A549 (cell line): ENCODE data around the gene CEBPG. TPM values are rescaled to one million over a fixed set of nuclear protein-coding genes. Genes with fewer than 3 reads are reported as not detected.

Experiments
- ATAC-seq, 2 experiments: fragments of 200-7000 bp in 1 of 2; fragments of >200 bp in 1 of 2; cut with Nextera tagmentation in 1 of 2; cut with Tn5 transposase in 1 of 2; 3 replicates each; pipeline versions ENCODE4 v1.8.0 to v1.9.1; 2018 to 2020; ENCODE audit warnings: mild to moderate bottlenecking in 1 of 2, moderate library complexity in 1 of 2
- CTCF ChIA-PET: fragments of 300-600 bp; sonication (Branson Sonifier 250); formaldehyde crosslinking; extraction: SDS; loops from one replicate; lab custom pipeline; 2021; ENCODE audit warnings: antibody characterized with exemption, inconsistent platforms; lab: Yijun Ruan, JAX
- POLR2A ChIA-PET: fragments of 350-600 bp; formaldehyde crosslinking; extraction: SDS; loops from one replicate; lab custom pipeline; 2021; ENCODE audit warnings: antibody characterized with exemption, inconsistent platforms; lab: Yijun Ruan, JAX
- DNase-seq, 2 experiments: peaks; one replicate each; pipeline versions ENCODE4 v3.0.0 to v3.0.0-alpha.2; 2011 to 2016; ENCODE audit warnings: low read depth in 1 of 2, low spot score in 1 of 2
- FAIRE-seq: peaks from 2 replicates; lab custom pipeline; 2011; peaks lifted over from hg19 to GRCh38; lab: Jason Lieb, UNC
- H3K27ac ChIP-seq, 2 experiments: fragments of >200 bp; sonication (Bioruptor Twin); formaldehyde crosslinking; 3 replicates each; pipeline ENCODE4 v1.5.1; 2016 to 2017
- H3K4me1 ChIP-seq: fragments of >200 bp; sonication (Bioruptor Twin); formaldehyde crosslinking; 3 replicates; pipeline ENCODE4 v1.6.1; 2016
- H3K4me2 ChIP-seq: fragments of >200 bp; sonication (Bioruptor Twin); formaldehyde crosslinking; 3 replicates; pipeline ENCODE4 v1.6.1; 2016
- H3K4me3 ChIP-seq: fragments of >200 bp; sonication (Bioruptor Twin); formaldehyde crosslinking; 3 replicates; pipeline ENCODE4 v1.5.1; 2016
- H3K9me3 ChIP-seq: fragments of >200 bp; sonication (Bioruptor Twin); formaldehyde crosslinking; 3 replicates; pipeline ENCODE4 v1.6.1; 2016
- CBX2 ChIP-seq: fragments of 200-600 bp; sonication (generic); IDR thresholded peaks from 2 replicates; pipeline ENCODE4 v1.6.1; 2016; ENCODE audit warnings: low read depth, mild to moderate bottlenecking, borderline replicate concordance
- CEBPB ChIP-seq, 2 experiments: fragments of >200 bp in 1 of 2; sonication (Bioruptor Twin) in 1 of 2; formaldehyde crosslinking in 1 of 2; IDR thresholded peaks; 2 replicates each; pipeline ENCODE4 v1.6.1; 2012 to 2016
- CHD4 ChIP-seq: fragments of 200-600 bp; sonication (generic); IDR thresholded peaks from 2 replicates; pipeline ENCODE4 v1.6.1; 2016; ENCODE audit warnings: antibody characterized with exemption, mild to moderate bottlenecking, borderline replicate concordance
- EHMT2 ChIP-seq: fragments of 200-600 bp; sonication (generic); IDR thresholded peaks from 2 replicates; pipeline ENCODE4 v1.6.1; 2016; ENCODE audit warnings: antibody characterized with exemption, low read depth, mild to moderate bottlenecking, moderate library complexity
- ESRRA ChIP-seq: fragments of 150-350 bp; IDR thresholded peaks from 2 replicates; pipeline ENCODE4 v1.6.1; 2014; ENCODE audit warnings: mild to moderate bottlenecking, low read length, borderline replicate concordance
- FOSB ChIP-seq: fragments of 250-450 bp; sonication (Bioruptor Pico); IDR thresholded peaks from 2 replicates; pipeline ENCODE4 v1.5.0; 2020; ENCODE audit warnings: mild to moderate bottlenecking, moderate library complexity
- FOSL2 ChIP-seq, 2 experiments: fragments of 450-650 bp in 1 of 2; fragments of >200 bp in 1 of 2; sonication (Bioruptor Twin) in 1 of 2; formaldehyde crosslinking; IDR thresholded peaks; 2 replicates each; pipeline versions ENCODE4 v1.5.0 to v1.6.1; 2016 to 2020; ENCODE audit warnings: mild to moderate bottlenecking in 1 of 2, moderate library complexity in 1 of 2
- HES2 ChIP-seq: fragments of >200 bp; sonication (Bioruptor Twin); formaldehyde crosslinking; IDR thresholded peaks from 2 replicates; pipeline ENCODE4 v1.6.1; 2016
- HEYL ChIP-seq: fragments of 250-450 bp; sonication (Bioruptor Pico); IDR thresholded peaks from 2 replicates; pipeline ENCODE4 v1.8.0; 2021; ENCODE audit warnings: mild to moderate bottlenecking, moderate library complexity
- HOXB13 ChIP-seq: fragments of 250-450 bp; sonication (Bioruptor Pico); IDR thresholded peaks from 2 replicates; pipeline ENCODE4 v1.5.0; 2020; ENCODE audit warnings: low read depth, mild to moderate bottlenecking, moderate library complexity
- RAD21 ChIP-seq, 2 experiments: fragments of >200 bp in 1 of 2; sonication (Bioruptor Twin) in 1 of 2; formaldehyde crosslinking in 1 of 2; IDR thresholded peaks in 1 of 2; conservative IDR thresholded peaks in 1 of 2; 2 replicates in 1 of 2; 3 replicates in 1 of 2; pipeline ENCODE4 v1.6.1; 2012 to 2018; ENCODE audit warnings: inconsistent platforms in 1 of 2
- SMC3 ChIP-seq: fragments of >200 bp; sonication (Bioruptor Twin); formaldehyde crosslinking; IDR thresholded peaks from 3 replicates; pipeline ENCODE4 v1.6.1; 2018; ENCODE audit warnings: inconsistent platforms
- TFCP2L1 ChIP-seq: fragments of 250-450 bp; sonication (Bioruptor Pico); IDR thresholded peaks from 2 replicates; pipeline ENCODE4 v1.5.0; 2021; ENCODE audit warnings: mild to moderate bottlenecking
- ZFP36 ChIP-seq: fragments of 450-650 bp; IDR thresholded peaks from 2 replicates; pipeline ENCODE4 v1.6.1; 2014; ENCODE audit warnings: borderline replicate concordance; ENCODE audit not compliant: partially characterized antibody
- ZNF302 ChIP-seq: fragments of 250-450 bp; sonication (Bioruptor Pico); IDR thresholded peaks from 2 replicates; pipeline ENCODE4 v1.9.0; 2021; ENCODE audit warnings: inconsistent platforms, mild to moderate bottlenecking, moderate library complexity
- ZSCAN20 ChIP-seq: fragments of 250-450 bp; sonication (Bioruptor Pico); IDR thresholded peaks from 2 replicates; pipeline ENCODE4 v1.8.0; 2022; ENCODE audit warnings: mild to moderate bottlenecking, moderate library complexity
- WGBS: methylation state at CpG from one replicate; pipeline ENCODE4 v1.1.6; 2017; ENCODE audit errors: missing lambda C conversion rate; 5-methylcytosine and 5-hydroxymethylcytosine counted together
- polyA plus RNA-seq, 4 experiments: library from polyadenylated mRNA; depleted of rRNA in 3 of 4; stranded (reverse); fragments of >200 nt; fragmentation: RNase III in 1 of 4; extraction: RNeasy Plus Mini Kit Qiagen cat#74134 plus additional on column Dnase treatment in 1 of 4; gene quantifications; 2 replicates in 3 of 4; 3 replicates in 1 of 4; pipeline ENCODE4 v1.2.3, GENCODE V29; 2011 to 2017
- TF ChIP-seq, protein P1 (sequence below): IDR thresholded peaks from 2 replicates; pipeline ENCODE4 v1.6.1; 2012
- TF ChIP-seq, protein P2 (sequence below): fragments of 150-350 bp; IDR thresholded peaks from 2 replicates; pipeline ENCODE4 v1.6.1; 2014; ENCODE audit warnings: low read depth, mild to moderate bottlenecking, low read length
- TF ChIP-seq, protein P3 (sequence below): fragments of 200-600 bp; sonication (generic); IDR thresholded peaks from 2 replicates; pipeline ENCODE4 v1.6.1; 2016; ENCODE audit warnings: antibody characterized with exemption, mild to moderate bottlenecking, moderate library complexity
- TF ChIP-seq, protein P4 (sequence below): IDR thresholded peaks from 2 replicates; pipeline ENCODE4 v1.6.1; 2012

Gene CEBPG
- polyA plus RNA-seq, 2 of the 4 experiments (the other 2 are of a cell fraction), result 34.3 to 138 TPM

- ChIA-PET CTCF (interaction anchor here (0.6 to 36.3 kb wide), 11 partner anchors 5 to 746 kb away, joined by 3 to 1493 read pairs (median 9); partner anchors contain the start of genes CEBPA and CEBPG), POLR2A (interaction anchor here (1.1 to 1.9 kb wide), 3 partner anchors 24 to 96 kb away, joined by 4 to 7 read pairs (median 4); partner anchors contain the start of gene CEBPA)
- H3K9me3 ChIP-seq, result no peaks in the 10 kb centered on the region
- no peak overlapping the region for H3K27ac ChIP-seq
- ATAC-seq (no peak; a peak in 1 of 6 replicates), DNase-seq (no peak), FAIRE-seq (no peak)
- WGBS, result 86% methylated on average over 19 of the region's 19 CpGs
- H3K4me1 ChIP-seq, result peaks cover 18% of the 10 kb centered on the region
- TF ChIP-seq ZNF302 (CRISPR knock-in tag) (no peak), ESRRA (no peak), CBX2 (no peak), TFCP2L1 (no peak), ZSCAN20 (CRISPR knock-in tag) (no peak), CHD4 (no peak), FOSB (no peak), HOXB13 (no peak), CEBPB (IDR thresholded peaks at IDR 0.05) (no peak), HEYL (no peak), EHMT2 (no peak), HES2 (no peak), ZFP36 (no peak), SMC3 (no peak), RAD21 (conservative IDR thresholded peaks at IDR 0.05 in 1 of 2, IDR thresholded peaks at IDR 0.05 in 1 of 2) (no peak), FOSL2 (IDR thresholded peaks at IDR 0.05) (no peak), FOSL2 (CRISPR knock-in tag; IDR thresholded peaks at IDR 0.05) (no peak)
- TF ChIP-seq, protein P1, sequence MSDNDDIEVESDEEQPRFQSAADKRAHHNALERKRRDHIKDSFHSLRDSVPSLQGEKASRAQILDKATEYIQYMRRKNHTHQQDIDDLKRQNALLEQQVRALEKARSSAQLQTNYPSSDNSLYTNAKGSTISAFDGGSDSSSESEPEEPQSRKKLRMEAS, result no peak
- TF ChIP-seq, protein P2, sequence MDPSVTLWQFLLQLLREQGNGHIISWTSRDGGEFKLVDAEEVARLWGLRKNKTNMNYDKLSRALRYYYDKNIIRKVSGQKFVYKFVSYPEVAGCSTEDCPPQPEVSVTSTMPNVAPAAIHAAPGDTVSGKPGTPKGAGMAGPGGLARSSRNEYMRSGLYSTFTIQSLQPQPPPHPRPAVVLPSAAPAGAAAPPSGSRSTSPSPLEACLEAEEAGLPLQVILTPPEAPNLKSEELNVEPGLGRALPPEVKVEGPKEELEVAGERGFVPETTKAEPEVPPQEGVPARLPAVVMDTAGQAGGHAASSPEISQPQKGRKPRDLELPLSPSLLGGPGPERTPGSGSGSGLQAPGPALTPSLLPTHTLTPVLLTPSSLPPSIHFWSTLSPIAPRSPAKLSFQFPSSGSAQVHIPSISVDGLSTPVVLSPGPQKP, result no peak
- TF ChIP-seq, protein P3, sequence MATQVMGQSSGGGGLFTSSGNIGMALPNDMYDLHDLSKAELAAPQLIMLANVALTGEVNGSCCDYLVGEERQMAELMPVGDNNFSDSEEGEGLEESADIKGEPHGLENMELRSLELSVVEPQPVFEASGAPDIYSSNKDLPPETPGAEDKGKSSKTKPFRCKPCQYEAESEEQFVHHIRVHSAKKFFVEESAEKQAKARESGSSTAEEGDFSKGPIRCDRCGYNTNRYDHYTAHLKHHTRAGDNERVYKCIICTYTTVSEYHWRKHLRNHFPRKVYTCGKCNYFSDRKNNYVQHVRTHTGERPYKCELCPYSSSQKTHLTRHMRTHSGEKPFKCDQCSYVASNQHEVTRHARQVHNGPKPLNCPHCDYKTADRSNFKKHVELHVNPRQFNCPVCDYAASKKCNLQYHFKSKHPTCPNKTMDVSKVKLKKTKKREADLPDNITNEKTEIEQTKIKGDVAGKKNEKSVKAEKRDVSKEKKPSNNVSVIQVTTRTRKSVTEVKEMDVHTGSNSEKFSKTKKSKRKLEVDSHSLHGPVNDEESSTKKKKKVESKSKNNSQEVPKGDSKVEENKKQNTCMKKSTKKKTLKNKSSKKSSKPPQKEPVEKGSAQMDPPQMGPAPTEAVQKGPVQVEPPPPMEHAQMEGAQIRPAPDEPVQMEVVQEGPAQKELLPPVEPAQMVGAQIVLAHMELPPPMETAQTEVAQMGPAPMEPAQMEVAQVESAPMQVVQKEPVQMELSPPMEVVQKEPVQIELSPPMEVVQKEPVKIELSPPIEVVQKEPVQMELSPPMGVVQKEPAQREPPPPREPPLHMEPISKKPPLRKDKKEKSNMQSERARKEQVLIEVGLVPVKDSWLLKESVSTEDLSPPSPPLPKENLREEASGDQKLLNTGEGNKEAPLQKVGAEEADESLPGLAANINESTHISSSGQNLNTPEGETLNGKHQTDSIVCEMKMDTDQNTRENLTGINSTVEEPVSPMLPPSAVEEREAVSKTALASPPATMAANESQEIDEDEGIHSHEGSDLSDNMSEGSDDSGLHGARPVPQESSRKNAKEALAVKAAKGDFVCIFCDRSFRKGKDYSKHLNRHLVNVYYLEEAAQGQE, result no peak
- TF ChIP-seq, protein P4, sequence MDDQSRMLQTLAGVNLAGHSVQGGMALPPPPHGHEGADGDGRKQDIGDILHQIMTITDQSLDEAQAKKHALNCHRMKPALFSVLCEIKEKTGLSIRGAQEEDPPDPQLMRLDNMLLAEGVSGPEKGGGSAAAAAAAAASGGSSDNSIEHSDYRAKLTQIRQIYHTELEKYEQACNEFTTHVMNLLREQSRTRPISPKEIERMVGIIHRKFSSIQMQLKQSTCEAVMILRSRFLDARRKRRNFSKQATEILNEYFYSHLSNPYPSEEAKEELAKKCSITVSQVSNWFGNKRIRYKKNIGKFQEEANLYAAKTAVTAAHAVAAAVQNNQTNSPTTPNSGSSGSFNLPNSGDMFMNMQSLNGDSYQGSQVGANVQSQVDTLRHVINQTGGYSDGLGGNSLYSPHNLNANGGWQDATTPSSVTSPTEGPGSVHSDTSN, result no peak
- H3K4me3 ChIP-seq, result no peak overlapping the region
- H3K4me2 ChIP-seq, result no peak overlapping the region
Measured at GRCh38 chr19:33398361-33399060, 25.0 kb downstream of the CEBPG start.
